Neural cell (in vitro differentiated cells): Measurements from ENCODE around the gene CAMK1D. TPM values are rescaled to one million over a fixed set of nuclear protein-coding genes. Genes with fewer than 3 reads are reported as not detected.

ENCODE experiments used
- H2AFZ ChIP-seq: fragments of 200-600, 300-800 bp; sonication (generic), shearing (Covaris generic); 2 replicates; pipeline ENCODE4 v1.6.0; 2014; ENCODE audit warnings: low read depth, mild to moderate bottlenecking, antibody characterized with exemption, low read length, moderate library complexity
- H3F3A ChIP-seq: fragments of 200-600 bp; shearing (Covaris generic); 2 replicates; pipeline ENCODE4 v1.6.1; 2016; ENCODE audit warnings: mild to moderate bottlenecking, moderate library complexity, mixed read lengths, antibody characterized with exemption, low read length; ENCODE audit not compliant: insufficient read depth, poor library complexity, severe bottlenecking
- H3K27ac ChIP-seq: fragments of 200-600, 300-800 bp; sonication (generic), shearing (Covaris generic); 2 replicates; pipeline ENCODE4 v1.5.1; 2014; ENCODE audit warnings: mild to moderate bottlenecking, low read length, moderate library complexity
- H3K27me3 ChIP-seq: fragments of 300-800, 200-600 bp; sonication (generic), shearing (Covaris generic); 2 replicates; pipeline ENCODE4 v1.6.0; 2014; ENCODE audit warnings: mild to moderate bottlenecking, low read depth, low read length, moderate library complexity; ENCODE audit not compliant: insufficient read depth
- H3K36me3 ChIP-seq: fragments of 300-800, 200-600 bp; sonication (generic), shearing (Covaris generic); 2 replicates; pipeline ENCODE4 v1.5.1; 2014; ENCODE audit warnings: mild to moderate bottlenecking, antibody characterized with exemption, low read length, moderate library complexity; ENCODE audit not compliant: insufficient read depth
- H3K4me2 ChIP-seq: fragments of 300-800, 200-600 bp; sonication (generic), shearing (Covaris generic); 2 replicates; pipeline ENCODE4 v1.6.0; 2014; ENCODE audit warnings: mild to moderate bottlenecking, low read length
- H3K4me3 ChIP-seq: fragments of 300-800, 200-600 bp; sonication (generic), shearing (Covaris generic); 2 replicates; pipeline ENCODE4 v1.5.1; 2014; ENCODE audit warnings: mild to moderate bottlenecking, low read length, moderate library complexity
- H3K79me2 ChIP-seq: fragments of 200-600 bp; shearing (Covaris generic); replicated peaks from 2 replicates; pipeline ENCODE4 v1.6.0; 2014; ENCODE audit warnings: mild to moderate bottlenecking, low read length, moderate library complexity; ENCODE audit not compliant: insufficient read depth
- H3K9ac ChIP-seq: fragments of 300-800, 200-600 bp; sonication (generic), shearing (Covaris generic); 2 replicates; pipeline ENCODE4 v1.6.1; 2016; ENCODE audit warnings: mild to moderate bottlenecking, low read length, mixed read lengths
- H3K9me2 ChIP-seq: fragments of 200-600 bp; shearing (Covaris generic); 2 replicates; pipeline ENCODE4 v1.6.1; 2016; ENCODE audit warnings: mild to moderate bottlenecking, low read length, mixed read lengths; ENCODE audit not compliant: insufficient read depth
- H3K9me3 ChIP-seq: fragments of 200-600, 300-800 bp; sonication (generic), shearing (Covaris generic); 2 replicates; pipeline ENCODE4 v1.6.1; 2016; ENCODE audit warnings: mild to moderate bottlenecking, mixed run types, low read length, moderate library complexity, mixed read lengths
- H4K20me1 ChIP-seq: fragments of 200-600 bp; shearing (Covaris generic); 2 replicates; pipeline ENCODE4 v1.6.1; 2016; ENCODE audit warnings: mild to moderate bottlenecking, mixed run types; ENCODE audit not compliant: insufficient read depth
- EP300 ChIP-seq: fragments of 450-650 bp; conservative IDR thresholded peaks from 2 replicates; pipeline ENCODE4 v1.6.1; 2014; ENCODE audit warnings: antibody characterized with exemption, mild to moderate bottlenecking, moderate library complexity; ENCODE audit not compliant: poor library complexity, severe bottlenecking
- EZH2 ChIP-seq: fragments of 200-600, 300-800 bp; shearing (Covaris generic), sonication (generic); IDR thresholded peaks from 2 replicates; pipeline ENCODE4 v1.6.1; 2014; ENCODE audit warnings: antibody characterized with exemption, low read length, borderline replicate concordance, mild to moderate bottlenecking; ENCODE audit not compliant: insufficient read depth, poor library complexity, severe bottlenecking
- MXI1 ChIP-seq: fragments of 450-650 bp; conservative IDR thresholded peaks from 2 replicates; pipeline ENCODE4 v1.6.1; 2014; ENCODE audit warnings: antibody characterized with exemption, mild to moderate bottlenecking; ENCODE audit not compliant: poor library complexity, severe bottlenecking
- POLR2AphosphoS5 ChIP-seq: IDR thresholded peaks from 2 replicates; pipeline ENCODE4 v1.6.1; 2012
- RAD21 ChIP-seq: fragments of 450-650 bp; conservative IDR thresholded peaks from 2 replicates; pipeline ENCODE4 v1.6.1; 2014; ENCODE audit warnings: antibody characterized with exemption, mild to moderate bottlenecking, moderate library complexity
- REST ChIP-seq: IDR thresholded peaks from 2 replicates; pipeline ENCODE4 v1.6.1; 2012; ENCODE audit warnings: borderline replicate concordance
- SMC3 ChIP-seq: fragments of 450-650 bp; conservative IDR thresholded peaks from 2 replicates; pipeline ENCODE4 v1.6.1; 2014; ENCODE audit warnings: antibody characterized with exemption, mild to moderate bottlenecking, moderate library complexity; ENCODE audit not compliant: poor library complexity
- TAF1 ChIP-seq: IDR thresholded peaks from 2 replicates; pipeline ENCODE4 v1.6.1; 2012; ENCODE audit warnings: low read depth
- polyA plus RNA-seq: library from polyadenylated mRNA; depleted of rRNA; stranded (reverse); fragments of >200 nt; gene quantifications from 2 replicates; pipeline ENCODE4 v1.2.3, GENCODE V29; 2014
- TF ChIP-seq, protein P1 (sequence below): fragments of 450-650 bp; IDR thresholded peaks from 2 replicates; pipeline ENCODE4 v1.5.1; 2014; ENCODE audit warnings: antibody characterized with exemption, mild to moderate bottlenecking, moderate library complexity; ENCODE audit not compliant: poor library complexity, severe bottlenecking

CAMK1D gene
- polyA plus RNA-seq, 1 donor from 2014 or later: 13.8 TPM

GRCh38 chr10:12814166-12814565 lies 464.8 kb downstream of the CAMK1D start:
- H3K36me3 ChIP-seq: peaks cover 8% of the 10 kb centered on the region
- H3K4me2 ChIP-seq: no peak overlapping the region
- no peak for TF ChIP-seq RAD21
- TF ChIP-seq, protein P1, sequence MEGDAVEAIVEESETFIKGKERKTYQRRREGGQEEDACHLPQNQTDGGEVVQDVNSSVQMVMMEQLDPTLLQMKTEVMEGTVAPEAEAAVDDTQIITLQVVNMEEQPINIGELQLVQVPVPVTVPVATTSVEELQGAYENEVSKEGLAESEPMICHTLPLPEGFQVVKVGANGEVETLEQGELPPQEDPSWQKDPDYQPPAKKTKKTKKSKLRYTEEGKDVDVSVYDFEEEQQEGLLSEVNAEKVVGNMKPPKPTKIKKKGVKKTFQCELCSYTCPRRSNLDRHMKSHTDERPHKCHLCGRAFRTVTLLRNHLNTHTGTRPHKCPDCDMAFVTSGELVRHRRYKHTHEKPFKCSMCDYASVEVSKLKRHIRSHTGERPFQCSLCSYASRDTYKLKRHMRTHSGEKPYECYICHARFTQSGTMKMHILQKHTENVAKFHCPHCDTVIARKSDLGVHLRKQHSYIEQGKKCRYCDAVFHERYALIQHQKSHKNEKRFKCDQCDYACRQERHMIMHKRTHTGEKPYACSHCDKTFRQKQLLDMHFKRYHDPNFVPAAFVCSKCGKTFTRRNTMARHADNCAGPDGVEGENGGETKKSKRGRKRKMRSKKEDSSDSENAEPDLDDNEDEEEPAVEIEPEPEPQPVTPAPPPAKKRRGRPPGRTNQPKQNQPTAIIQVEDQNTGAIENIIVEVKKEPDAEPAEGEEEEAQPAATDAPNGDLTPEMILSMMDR: no peak
- no peak for TF ChIP-seq EP300
- no peak for TF ChIP-seq MXI1
- no peak for TF ChIP-seq REST
- TF ChIP-seq EZH2: no peak
- TF ChIP-seq SMC3: no peak
- TF ChIP-seq POLR2AphosphoS5: no peak
- no peak for TF ChIP-seq TAF1
- H2AFZ ChIP-seq: no peak overlapping the region
- H3K9me3 ChIP-seq: no peaks in the 10 kb centered on the region
- H3K9me2 ChIP-seq: no peaks in the 10 kb centered on the region
- H3F3A ChIP-seq: no peaks in the 10 kb centered on the region
- no peak overlapping the region for H3K27ac ChIP-seq
- H3K9ac ChIP-seq: no peak overlapping the region
- H3K4me3 ChIP-seq: no peak overlapping the region
- no peaks in the 10 kb centered on the region for H4K20me1 ChIP-seq
- no peaks in the 10 kb centered on the region for H3K79me2 ChIP-seq
- no peaks in the 10 kb centered on the region for H3K27me3 ChIP-seq

- H3K9ac ChIP-seq: no peak overlapping the region
- H3K79me2 ChIP-seq: no peaks in the 10 kb centered on the region
- H3K4me3 ChIP-seq: no peak overlapping the region
- no peak for TF ChIP-seq POLR2AphosphoS5
- TF ChIP-seq EP300: no peak
- TF ChIP-seq SMC3: no peak
- TF ChIP-seq RAD21: no peak
- TF ChIP-seq EZH2: no peak
- TF ChIP-seq REST: no peak
- TF ChIP-seq TAF1: no peak
- TF ChIP-seq, protein P1: no peak
- TF ChIP-seq MXI1: no peak
- H3K4me2 ChIP-seq: no peak overlapping the region
- no peaks in the 10 kb centered on the region for H3F3A ChIP-seq
- no peaks in the 10 kb centered on the region for H3K9me2 ChIP-seq
- H3K9me3 ChIP-seq: no peaks in the 10 kb centered on the region
- no peak overlapping the region for H2AFZ ChIP-seq
- peaks cover 8% of the 10 kb centered on the region for H3K36me3 ChIP-seq
- no peak overlapping the region for H3K27ac ChIP-seq
- H4K20me1 ChIP-seq: no peaks in the 10 kb centered on the region
- no peaks in the 10 kb centered on the region for H3K27me3 ChIP-seq
Observed at GRCh38 chr10:12819071-12819470, 469.7 kb downstream of the CAMK1D start.
